PFSK-1 (cell line): ENCODE data around the gene CPSF3.

Experiments used
- FOXP2 ChIP-seq: optimal IDR thresholded peaks from 2 replicates; pipeline ENCODE3; 2011; ENCODE audit warnings: borderline replicate concordance, control low read depth, inconsistent platforms; ENCODE audit not compliant: insufficient read depth; ENCODE audit errors: extremely low read length, extremely low read depth
- POLR2AphosphoS5 ChIP-seq: IDR thresholded peaks from 2 replicates; pipeline ENCODE4 v1.6.1; 2012; ENCODE audit warnings: low read depth, mild to moderate bottlenecking, control low read depth, low read length, moderate library complexity
- SIN3A ChIP-seq: IDR thresholded peaks from 2 replicates; pipeline ENCODE4 v1.6.1; 2012; ENCODE audit warnings: mild to moderate bottlenecking, low read length, moderate library complexity, borderline replicate concordance; ENCODE audit not compliant: insufficient read depth
- TAF1 ChIP-seq: IDR thresholded peaks from 2 replicates; pipeline ENCODE4 v1.6.1; 2012; ENCODE audit warnings: low read length, control low read depth, borderline replicate concordance; ENCODE audit not compliant: insufficient read depth
- TF ChIP-seq, protein P1 (sequence below), 2 experiments: IDR thresholded peaks; 2 replicates each; pipeline versions ENCODE4 v1.6.1 to v1.8.0; 2011 to 2012; ENCODE audit warnings: low read depth in 2 of 2, low read length in 2 of 2, control low read depth in 1 of 2, inconsistent platforms in 1 of 2, mild to moderate bottlenecking in 1 of 2, moderate library complexity in 1 of 2; ENCODE audit not compliant: insufficient read depth in 1 of 2

DNA sequence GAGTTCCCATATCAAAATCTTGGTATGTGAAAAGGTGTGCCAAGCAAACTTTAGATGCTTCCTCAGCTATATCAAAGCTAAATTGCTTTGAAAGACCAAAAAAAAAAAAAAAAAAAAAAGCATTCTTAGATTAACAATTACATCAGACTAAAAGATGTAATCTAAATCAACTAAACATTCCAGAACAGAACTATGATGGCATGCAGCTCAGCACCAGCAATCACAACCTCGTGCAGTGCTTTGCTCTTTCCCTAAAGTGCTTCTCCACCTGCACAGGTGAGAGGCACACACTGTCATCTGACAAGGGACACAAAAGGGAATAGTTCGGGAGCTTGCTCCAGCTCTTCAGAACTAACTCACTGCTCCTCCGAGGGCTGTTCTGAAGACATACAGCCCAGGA is 94.7 kb downstream of the CPSF3 start:
- TF ChIP-seq POLR2AphosphoS5 (no peak), TAF1 (no peak), SIN3A (no peak), FOXP2 (no peak)
- TF ChIP-seq, protein P1, sequence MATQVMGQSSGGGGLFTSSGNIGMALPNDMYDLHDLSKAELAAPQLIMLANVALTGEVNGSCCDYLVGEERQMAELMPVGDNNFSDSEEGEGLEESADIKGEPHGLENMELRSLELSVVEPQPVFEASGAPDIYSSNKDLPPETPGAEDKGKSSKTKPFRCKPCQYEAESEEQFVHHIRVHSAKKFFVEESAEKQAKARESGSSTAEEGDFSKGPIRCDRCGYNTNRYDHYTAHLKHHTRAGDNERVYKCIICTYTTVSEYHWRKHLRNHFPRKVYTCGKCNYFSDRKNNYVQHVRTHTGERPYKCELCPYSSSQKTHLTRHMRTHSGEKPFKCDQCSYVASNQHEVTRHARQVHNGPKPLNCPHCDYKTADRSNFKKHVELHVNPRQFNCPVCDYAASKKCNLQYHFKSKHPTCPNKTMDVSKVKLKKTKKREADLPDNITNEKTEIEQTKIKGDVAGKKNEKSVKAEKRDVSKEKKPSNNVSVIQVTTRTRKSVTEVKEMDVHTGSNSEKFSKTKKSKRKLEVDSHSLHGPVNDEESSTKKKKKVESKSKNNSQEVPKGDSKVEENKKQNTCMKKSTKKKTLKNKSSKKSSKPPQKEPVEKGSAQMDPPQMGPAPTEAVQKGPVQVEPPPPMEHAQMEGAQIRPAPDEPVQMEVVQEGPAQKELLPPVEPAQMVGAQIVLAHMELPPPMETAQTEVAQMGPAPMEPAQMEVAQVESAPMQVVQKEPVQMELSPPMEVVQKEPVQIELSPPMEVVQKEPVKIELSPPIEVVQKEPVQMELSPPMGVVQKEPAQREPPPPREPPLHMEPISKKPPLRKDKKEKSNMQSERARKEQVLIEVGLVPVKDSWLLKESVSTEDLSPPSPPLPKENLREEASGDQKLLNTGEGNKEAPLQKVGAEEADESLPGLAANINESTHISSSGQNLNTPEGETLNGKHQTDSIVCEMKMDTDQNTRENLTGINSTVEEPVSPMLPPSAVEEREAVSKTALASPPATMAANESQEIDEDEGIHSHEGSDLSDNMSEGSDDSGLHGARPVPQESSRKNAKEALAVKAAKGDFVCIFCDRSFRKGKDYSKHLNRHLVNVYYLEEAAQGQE (IDR thresholded peaks at IDR 0.05; ENCODE audit: insufficient read depth in 1 of 2, low read depth in 2 of 2, low read length in 2 of 2) = no peak
